Islet of Langerhans (tissue), 1 donor: ENCODE data around the gene ZNF691.
"Not testable (repeated sequence)": the region's sequence is repeated elsewhere in the genome, so short reads cannot be mapped to it uniquely, and the experiment has no call there.

Experiments
- FAIRE-seq: peaks from one replicate; lab custom pipeline; 2011; peaks lifted over from hg19 to GRCh38; lab: Jason Lieb, UNC

Gene ZNF691

GRCh38 chr1:42832641-42833240 is 13.7 kb upstream of the ZNF691 start:
- FAIRE-seq: no peak

- FAIRE-seq: no peak
These were observed 12.4 kb upstream of the ZNF691 start for GRCh38 chr1:42833981-42834380.

DNA sequence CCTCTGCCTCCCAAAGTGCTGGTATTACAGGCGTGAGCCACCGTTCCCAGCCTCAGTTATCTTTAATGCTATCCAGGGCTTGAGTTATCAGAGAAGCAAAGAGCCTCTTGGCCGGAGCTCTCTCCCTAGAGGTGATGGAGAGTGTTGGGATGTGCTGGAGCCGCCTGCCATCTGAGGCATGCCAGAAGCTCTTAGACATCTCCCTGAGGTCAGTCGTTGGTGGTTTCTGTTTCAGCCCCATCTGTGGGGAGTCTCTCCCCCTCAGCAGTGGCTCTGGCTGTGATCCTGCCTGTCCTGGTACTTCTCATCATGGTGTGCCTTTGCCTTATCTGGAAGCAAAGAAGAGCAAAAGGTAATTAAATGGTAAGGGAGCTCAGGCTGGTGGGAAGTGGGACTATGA is 11.6 kb upstream of the ZNF691 start:
- no peak for FAIRE-seq

GRCh38 chr1:42835422-42835821 is 11.0 kb upstream of the ZNF691 start:
- no peak for FAIRE-seq

- no peak for FAIRE-seq
These were observed 8.7 kb upstream of the ZNF691 start for GRCh38 chr1:42837709-42838108.

GRCh38 chr1:42838482-42839190 is 7.8 kb upstream of the ZNF691 start:
- no peak for FAIRE-seq

DNA sequence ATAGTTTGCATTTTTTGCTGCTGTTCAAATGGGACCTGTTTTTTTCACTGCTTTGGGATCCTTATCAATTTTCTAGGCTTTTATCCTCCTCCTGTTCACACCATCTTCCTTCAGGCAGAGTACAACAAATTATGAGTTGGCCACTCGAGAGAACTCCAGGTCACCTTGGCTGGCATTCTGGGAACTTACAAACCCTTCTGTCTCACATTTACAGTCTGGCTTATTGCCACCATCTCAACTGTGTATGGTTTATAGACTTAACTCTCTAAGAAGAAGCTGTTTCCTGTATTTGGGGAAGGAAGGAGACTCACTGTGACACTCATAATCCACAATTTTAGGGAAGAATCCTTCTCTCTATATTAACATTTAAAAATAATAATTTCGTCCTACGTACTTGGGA is 5.4 kb upstream of the ZNF691 start:
- no peak for FAIRE-seq

GRCh38 chr1:42841440-42842147 is 4.8 kb upstream of the ZNF691 start:
- no peak for FAIRE-seq

- FAIRE-seq: no peak
These were observed 1.7 kb upstream of the ZNF691 start for GRCh38 chr1:42844592-42845140.

GRCh38 chr1:42845193-42845592 is 1.2 kb upstream of the ZNF691 start:
- no peak for FAIRE-seq

GRCh38 chr1:42845866-42846256 is 552 bp upstream of the ZNF691 start:
- no peak for FAIRE-seq

DNA sequence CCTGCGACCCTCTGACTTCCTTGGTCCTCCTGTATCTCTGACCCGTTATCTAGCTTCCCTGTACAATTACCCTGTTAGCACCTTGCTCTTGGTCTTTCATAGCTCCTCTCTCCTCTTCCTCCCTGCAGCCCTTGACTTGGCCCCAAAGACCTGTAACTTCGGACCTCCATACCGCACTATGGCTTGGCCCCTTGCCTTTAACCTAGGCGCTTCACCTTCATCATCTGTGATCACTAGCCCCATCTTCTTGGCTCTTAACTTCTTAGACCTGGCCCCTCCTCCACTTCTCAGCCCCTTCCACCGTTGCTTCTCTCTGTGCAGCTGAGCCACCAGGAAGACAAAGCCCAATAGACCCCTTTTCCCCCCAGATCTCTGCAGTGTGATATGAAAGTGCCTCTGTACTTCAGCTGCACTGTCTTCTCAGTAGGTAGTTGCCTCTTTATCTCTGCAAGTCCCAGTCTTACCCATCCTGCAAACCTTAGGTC is 740 bp downstream of the ZNF691 start:
- FAIRE-seq: no peak

- no peak for FAIRE-seq
These were observed 1.5 kb downstream of the ZNF691 start for GRCh38 chr1:42847721-42848460.

DNA sequence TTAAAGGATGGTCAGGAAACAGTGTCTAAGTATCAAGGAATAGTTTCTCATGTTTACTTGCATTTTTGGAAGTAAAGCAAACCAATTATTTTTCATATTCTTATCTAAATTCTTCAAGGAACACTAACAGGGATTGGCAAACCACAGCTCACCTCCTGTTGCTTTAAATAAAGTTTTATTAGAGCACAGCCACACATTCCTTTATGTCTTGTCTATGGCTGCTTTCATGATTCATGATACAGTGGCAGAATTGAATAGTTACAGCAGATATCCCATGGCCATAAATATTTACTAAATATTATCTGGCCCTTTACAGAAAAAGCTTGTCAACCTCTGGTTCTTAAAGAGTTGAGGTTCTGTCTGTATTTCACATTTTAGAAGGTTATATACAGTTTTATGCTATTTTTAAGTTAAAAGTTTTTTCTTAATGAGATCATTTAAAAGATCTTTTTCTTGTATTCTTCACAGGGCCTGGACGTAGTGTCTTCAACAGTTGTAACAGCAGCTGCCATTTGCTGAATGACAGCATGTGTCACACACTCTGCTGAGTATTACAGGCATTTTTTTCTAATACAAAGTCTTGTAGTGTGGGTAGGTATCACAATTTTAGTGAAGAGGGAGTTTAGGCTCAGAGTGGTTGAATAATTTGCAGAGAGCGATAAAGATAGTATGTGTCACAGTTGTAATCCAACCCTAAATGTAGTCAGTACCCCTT is 2.6 kb downstream of the ZNF691 start:
- no peak for FAIRE-seq

GRCh38 chr1:42849944-42850343 is 3.5 kb downstream of the ZNF691 start:
- no peak for FAIRE-seq

- no peak for FAIRE-seq
These were observed 5.0 kb downstream of the ZNF691 start for GRCh38 chr1:42851420-42851819.

GRCh38 chr1:42851960-42852607 is 5.7 kb downstream of the ZNF691 start:
- FAIRE-seq: no peak

- FAIRE-seq: no peak
These were observed 6.2 kb downstream of the ZNF691 start for GRCh38 chr1:42852608-42852980.

- no peak for FAIRE-seq
These were observed 6.9 kb downstream of the ZNF691 start for GRCh38 chr1:42853116-42853884.

DNA sequence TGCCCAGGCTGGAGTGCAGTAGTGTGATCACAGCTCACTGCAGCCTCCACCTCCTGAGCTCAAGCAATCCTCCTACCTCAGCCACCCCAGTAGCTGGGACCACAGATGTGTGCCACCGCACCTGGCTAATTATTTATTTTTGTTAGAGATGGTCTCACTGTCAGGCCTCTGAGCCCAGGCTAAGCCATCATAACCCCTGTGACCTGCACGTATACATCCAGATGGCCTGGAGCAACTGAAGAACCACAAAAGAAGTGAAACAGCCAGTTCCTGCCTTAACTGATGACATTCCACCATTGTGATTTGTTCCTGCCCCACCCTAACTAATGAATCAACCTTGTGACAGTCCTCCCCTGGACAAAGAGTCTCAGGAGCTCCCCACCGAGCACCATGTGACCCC is 10.1 kb downstream of the ZNF691 start:
- not testable (repeated sequence) for FAIRE-seq

DNA sequence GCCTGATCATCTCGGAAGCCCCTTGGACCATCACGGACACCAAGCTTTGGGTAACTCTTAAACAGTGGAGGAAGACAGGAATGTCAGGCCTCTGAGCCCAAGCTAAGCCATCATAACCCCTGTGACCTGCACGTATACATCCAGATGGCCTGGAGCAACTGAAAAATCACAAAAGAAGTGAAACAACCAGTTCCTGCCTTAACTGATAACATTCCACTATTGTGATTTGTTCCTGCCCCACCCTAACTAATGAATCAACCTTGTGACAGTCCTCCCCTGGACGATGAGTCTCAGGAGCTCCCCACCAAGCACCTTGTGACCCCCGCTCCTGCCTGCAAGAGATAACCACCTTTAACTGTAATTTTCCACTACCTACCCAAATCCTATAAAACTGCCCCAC is 13.0 kb downstream of the ZNF691 start:
- FAIRE-seq: not testable (repeated sequence)
